IgD-negative memory B cell (primary cell): ENCODE results near the gene ACSS2. TPM values are rescaled to one million over a fixed set of nuclear protein-coding genes. Genes with fewer than 3 reads are reported as not detected.

Experiments used
- H3K27ac Mint-ChIP-seq, 3 donors: one replicate each; pipeline ENCODE4 v1.8.0; 2020 to 2022; ENCODE audit warnings: mild to moderate bottlenecking in 3 of 3, mixed read lengths in 3 of 3, moderate library complexity in 1 of 3
- H3K27me3 Mint-ChIP-seq: one replicate; pipeline ENCODE4 v1.8.0; 2021; ENCODE audit warnings: mixed read lengths
- H3K36me3 Mint-ChIP-seq: one replicate; pipeline ENCODE4 v1.8.0; 2020; ENCODE audit warnings: mild to moderate bottlenecking, mixed read lengths
- H3K4me1 Mint-ChIP-seq, 3 donors: one replicate each; pipeline ENCODE4 v1.8.0; 2020 to 2022; ENCODE audit warnings: mixed read lengths in 3 of 3, mild to moderate bottlenecking in 1 of 3
- H3K4me3 Mint-ChIP-seq, 4 donors: one replicate each; pipeline ENCODE4 v1.8.0; 2020 to 2022; ENCODE audit warnings: mild to moderate bottlenecking in 4 of 4, mixed read lengths in 4 of 4, moderate library complexity in 3 of 4
- H3K9me3 Mint-ChIP-seq, 3 donors: one replicate each; pipeline ENCODE4 v1.8.0; 2020 to 2021; ENCODE audit warnings: mixed read lengths in 3 of 3, mild to moderate bottlenecking in 1 of 3
- polyA plus RNA-seq: library from polyadenylated mRNA; unstranded; fragments of 300-500 nt; fragmentation: Illumina TruSeq; gene quantifications from one replicate; pipeline ENCODE4 v1.2.3, GENCODE V29; 2021

The ACSS2 gene
- polyA plus RNA-seq, 1 donor from 2014 or later, result 4.2 TPM

DNA sequence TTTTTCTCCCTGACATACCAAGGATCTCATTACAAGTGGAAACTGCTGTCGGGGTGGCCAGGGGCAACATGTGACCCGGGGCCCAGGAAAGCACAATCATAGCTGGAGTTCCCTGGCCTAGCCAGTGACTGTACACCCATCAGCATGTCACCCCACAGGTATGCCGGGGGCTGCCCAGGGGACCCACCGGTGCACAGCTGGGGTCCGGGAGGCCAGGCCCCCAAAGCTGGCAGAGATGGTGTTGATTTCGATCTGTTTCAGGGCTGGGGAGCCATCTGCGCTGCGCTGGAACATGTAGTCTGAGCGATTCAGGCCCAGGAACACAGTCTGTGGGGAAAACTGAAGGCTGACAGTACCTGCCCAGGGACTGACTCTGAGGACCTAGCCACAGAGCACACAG lies 65.9 kb downstream of the ACSS2 start:
- Mint-ChIP-seq H3K27me3 (no peaks in the 10 kb centered on the region), H3K36me3 (peaks cover under 1% of the 10 kb centered on the region), H3K4me3 (no peak overlapping the region), H3K4me1 (no peaks in the 10 kb centered on the region), H3K27ac (no peak overlapping the region), H3K9me3 (no peaks in the 10 kb centered on the region)

DNA sequence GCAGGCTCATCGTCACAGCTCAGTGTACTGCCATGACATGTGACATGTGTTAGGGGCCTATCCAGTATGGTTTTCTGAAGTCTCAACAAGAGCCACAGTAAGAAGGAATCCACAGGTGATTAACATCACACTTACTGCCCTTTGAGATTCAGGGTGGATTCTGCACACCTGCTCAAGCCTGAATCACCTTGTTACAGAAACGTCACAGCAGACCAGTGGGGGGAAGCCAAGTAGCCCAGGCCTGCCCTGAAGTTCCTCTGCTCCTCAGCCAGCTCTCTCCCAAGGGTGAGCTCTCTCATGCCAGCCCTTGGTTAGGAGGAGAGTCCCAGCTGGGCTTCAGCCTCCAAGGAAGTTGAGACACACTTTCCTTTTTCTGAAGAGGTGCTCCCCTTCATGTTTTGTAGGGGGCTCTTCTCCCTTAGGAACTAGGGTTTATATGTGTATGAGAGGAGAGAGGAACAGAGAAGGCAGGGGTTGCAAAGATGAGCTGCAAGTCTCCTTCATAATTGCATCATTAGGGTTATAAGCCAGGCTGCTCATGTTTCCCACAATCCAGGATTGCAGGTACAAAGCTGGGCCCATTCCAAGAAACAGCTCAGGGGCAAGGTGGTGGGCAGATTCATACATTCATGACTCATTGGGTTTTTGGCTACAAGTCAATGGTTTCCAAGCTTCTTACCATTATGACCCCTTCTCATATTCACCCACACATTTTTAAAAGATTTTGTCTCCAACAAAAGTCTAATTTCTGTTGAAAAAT lies 67.6 kb downstream of the ACSS2 start:
- Mint-ChIP-seq H3K27me3 (no peaks in the 10 kb centered on the region), H3K9me3 (no peaks in the 10 kb centered on the region), H3K27ac (no peak overlapping the region), H3K36me3 (peaks cover under 1% of the 10 kb centered on the region), H3K4me1 (no peaks in the 10 kb centered on the region), H3K4me3 (no peak overlapping the region)

DNA sequence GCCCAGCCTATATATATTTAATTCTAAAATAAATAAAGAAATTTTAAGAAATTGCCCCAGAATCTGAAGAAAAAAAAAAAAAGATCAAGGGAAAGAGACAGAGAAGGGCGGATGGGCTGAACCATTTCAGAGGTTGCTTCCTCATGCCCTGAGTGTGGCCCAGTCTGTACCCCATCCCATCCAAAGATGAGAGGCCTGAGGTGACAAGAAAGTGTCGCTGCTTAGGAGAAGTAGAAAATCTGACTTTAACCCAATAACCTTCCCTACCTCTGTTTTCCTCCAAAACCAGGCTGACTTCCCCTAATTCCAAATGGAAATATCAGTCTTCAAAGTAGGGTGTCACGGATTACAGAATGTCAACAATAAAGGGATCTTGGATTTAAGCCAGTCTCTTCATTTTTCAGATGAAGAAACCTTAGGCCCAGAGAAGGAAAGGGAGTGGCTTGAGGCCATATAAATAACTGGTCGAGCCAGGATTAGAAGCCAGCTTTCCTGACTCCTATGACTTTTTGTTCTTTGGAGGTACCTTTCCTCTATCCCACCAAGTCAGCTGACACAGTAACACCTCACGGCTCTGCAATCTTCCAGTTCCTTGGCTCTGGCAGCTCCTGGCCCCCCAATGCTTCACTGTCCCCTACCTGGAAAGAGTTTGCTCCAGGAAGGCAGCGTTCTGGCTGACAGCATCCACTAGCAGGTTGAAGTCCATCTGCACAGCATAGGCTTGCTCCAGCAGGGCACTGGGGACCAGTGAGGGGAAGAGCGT lies 69.1 kb downstream of the ACSS2 start:
- no peaks in the 10 kb centered on the region for H3K4me1 Mint-ChIP-seq
- peaks cover 2% of the 10 kb centered on the region for H3K36me3 Mint-ChIP-seq
- no peaks in the 10 kb centered on the region for H3K9me3 Mint-ChIP-seq
- H3K27ac Mint-ChIP-seq, result no peak overlapping the region
- no peak overlapping the region for H3K4me3 Mint-ChIP-seq
- H3K27me3 Mint-ChIP-seq, result no peaks in the 10 kb centered on the region

DNA sequence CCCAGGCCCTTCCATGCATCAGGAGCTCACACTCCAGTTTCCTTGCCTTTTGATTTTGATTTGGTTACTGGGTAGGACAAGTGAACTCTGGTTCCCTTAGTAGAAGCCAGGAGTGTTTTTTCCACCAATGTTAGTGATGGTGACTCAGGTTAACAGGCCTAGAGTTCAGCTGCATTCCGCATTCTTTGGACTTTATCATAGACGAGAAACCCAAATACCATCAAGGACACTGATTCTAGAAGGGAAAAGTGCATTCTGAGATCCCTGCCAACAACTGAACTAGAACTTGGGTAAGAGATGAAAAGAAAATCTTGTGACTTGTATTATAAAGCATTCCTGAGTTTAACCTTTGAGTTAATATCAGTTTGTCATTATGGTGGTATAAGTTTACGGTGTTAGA lies 70.2 kb downstream of the ACSS2 start:
- Mint-ChIP-seq H3K4me1 (no peaks in the 10 kb centered on the region), H3K27me3 (no peaks in the 10 kb centered on the region), H3K9me3 (no peaks in the 10 kb centered on the region), H3K4me3 (no peak overlapping the region), H3K36me3 (peaks cover 2% of the 10 kb centered on the region), H3K27ac (no peak overlapping the region)

- H3K27me3 Mint-ChIP-seq, result no peaks in the 10 kb centered on the region
- H3K36me3 Mint-ChIP-seq, result peaks cover 2% of the 10 kb centered on the region
- no peak overlapping the region for H3K4me3 Mint-ChIP-seq
- no peak overlapping the region for H3K27ac Mint-ChIP-seq
- no peaks in the 10 kb centered on the region for H3K9me3 Mint-ChIP-seq
- H3K4me1 Mint-ChIP-seq, result no peaks in the 10 kb centered on the region
These were observed 70.9 kb downstream of the ACSS2 start for GRCh38 chr20:34947336-34947735.

- H3K27ac Mint-ChIP-seq, result no peak overlapping the region
- no peaks in the 10 kb centered on the region for H3K9me3 Mint-ChIP-seq
- H3K27me3 Mint-ChIP-seq, result no peaks in the 10 kb centered on the region
- no peak overlapping the region for H3K4me3 Mint-ChIP-seq
- H3K36me3 Mint-ChIP-seq, result peaks cover 2% of the 10 kb centered on the region
- H3K4me1 Mint-ChIP-seq, result no peaks in the 10 kb centered on the region
These were observed 71.6 kb downstream of the ACSS2 start for GRCh38 chr20:34948030-34948429.

GRCh38 chr20:34949120-34949519 lies 72.7 kb downstream of the ACSS2 start:
- no peaks in the 10 kb centered on the region for H3K4me1 Mint-ChIP-seq
- H3K27ac Mint-ChIP-seq, result no peak overlapping the region
- H3K27me3 Mint-ChIP-seq, result no peaks in the 10 kb centered on the region

GRCh38 chr20:34951252-34951651 lies 74.8 kb downstream of the ACSS2 start:
- no peaks in the 10 kb centered on the region for H3K27me3 Mint-ChIP-seq
- H3K9me3 Mint-ChIP-seq, result no peaks in the 10 kb centered on the region
- peaks cover 2% of the 10 kb centered on the region for H3K36me3 Mint-ChIP-seq
- no peak overlapping the region for H3K4me3 Mint-ChIP-seq
- peak overlapping the region in 1 of 3 donors; percentile 59 for H3K27ac Mint-ChIP-seq
- peaks cover 9 to 18% (median 15%) of the 10 kb centered on the region in 3 donors for H3K4me1 Mint-ChIP-seq

More at GRCh38 chr20:34949120-34949519, 72.7 kb downstream of the ACSS2 start:
- Mint-ChIP-seq H3K4me3 (no peak overlapping the region), H3K36me3 (peaks cover 2% of the 10 kb centered on the region), H3K9me3 (no peaks in the 10 kb centered on the region)

GRCh38 chr20:34951652-34952051 lies 75.2 kb downstream of the ACSS2 start:
- Mint-ChIP-seq H3K36me3 (peaks cover 2% of the 10 kb centered on the region), H3K27ac (peak overlapping the region in 1 of 3 donors; percentile 59), H3K4me3 (no peak overlapping the region), H3K27me3 (no peaks in the 10 kb centered on the region), H3K4me1 (peaks cover 9 to 20% (median 18%) of the 10 kb centered on the region in 3 donors), H3K9me3 (no peaks in the 10 kb centered on the region)

DNA sequence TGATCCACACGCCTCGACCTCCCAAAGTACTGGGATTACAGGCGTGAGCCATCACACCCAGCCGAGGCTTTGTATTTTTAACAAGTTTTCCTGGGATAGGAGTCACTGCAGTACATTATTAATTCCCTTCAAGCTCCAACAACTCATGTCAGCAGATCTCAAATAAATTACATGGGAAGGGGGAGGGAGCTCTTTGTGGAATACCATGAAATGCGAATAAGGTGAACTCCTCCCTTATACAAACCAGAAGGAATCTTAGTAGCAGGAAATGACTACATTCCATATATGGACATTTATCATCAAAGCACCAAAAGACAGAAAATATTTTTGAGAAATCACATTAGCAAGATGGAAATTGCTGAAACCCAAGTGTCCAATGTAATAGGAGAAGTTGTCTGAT lies 76.3 kb downstream of the ACSS2 start:
- no peaks in the 10 kb centered on the region for H3K27me3 Mint-ChIP-seq
- H3K4me1 Mint-ChIP-seq, result peaks cover 9 to 20% (median 18%) of the 10 kb centered on the region in 3 donors
- no peak overlapping the region for H3K27ac Mint-ChIP-seq
- H3K36me3 Mint-ChIP-seq, result peaks cover 2% of the 10 kb centered on the region
- no peaks in the 10 kb centered on the region for H3K9me3 Mint-ChIP-seq
- peak overlapping the region in 2 of 4 donors; percentile 33 to 36 for H3K4me3 Mint-ChIP-seq

GRCh38 chr20:34953960-34954359 lies 77.5 kb downstream of the ACSS2 start:
- Mint-ChIP-seq H3K9me3 (no peaks in the 10 kb centered on the region), H3K27ac (no peak overlapping the region), H3K4me1 (peaks cover 9 to 20% (median 18%) of the 10 kb centered on the region in 3 donors), H3K4me3 (peak overlapping the region in 1 of 4 donors; percentile 12), H3K36me3 (peaks cover 1% of the 10 kb centered on the region), H3K27me3 (no peaks in the 10 kb centered on the region)

- Mint-ChIP-seq H3K4me3 (peak overlapping the region; percentile 93 to 99 (median 98)), H3K27me3 (no peaks in the 10 kb centered on the region), H3K27ac (peak overlapping the region; percentile 73 to 99 (median 97)), H3K4me1 (peaks cover 9 to 20% (median 18%) of the 10 kb centered on the region in 3 donors), H3K36me3 (no peaks in the 10 kb centered on the region), H3K9me3 (no peaks in the 10 kb centered on the region)
These were observed 78.5 kb downstream of the ACSS2 start for GRCh38 chr20:34954904-34955230.

- H3K4me1 Mint-ChIP-seq, result peaks cover 9 to 20% (median 18%) of the 10 kb centered on the region in 3 donors
- peak within 1 kb of the TSS; percentile 73 to 99 (median 97) for H3K27ac Mint-ChIP-seq
- no peaks in the 10 kb centered on the region for H3K27me3 Mint-ChIP-seq
- no peaks in the 10 kb centered on the region for H3K36me3 Mint-ChIP-seq
- H3K4me3 Mint-ChIP-seq, result peak within 1 kb of the TSS; percentile 93 to 99 (median 98)
- H3K9me3 Mint-ChIP-seq, result no peaks in the 10 kb centered on the region
These were observed 79.0 kb downstream of the ACSS2 start, which contains the start of the genes GSS and MYH7B for GRCh38 chr20:34955231-34956040. GSS (minus strand) TSS chr20:34955806; CDS start chr20:34951852, 3,954 bp downstream. MYH7B (plus strand) TSS chr20:34955868; CDS start chr20:34978006, 22,138 bp downstream.

GRCh38 chr20:34956041-34956458 lies 79.6 kb downstream of the ACSS2 start:
- H3K4me3 Mint-ChIP-seq, result peak overlapping the region; percentile 93 to 99 (median 98)
- no peaks in the 10 kb centered on the region for H3K9me3 Mint-ChIP-seq
- no peaks in the 10 kb centered on the region for H3K27me3 Mint-ChIP-seq
- H3K36me3 Mint-ChIP-seq, result no peaks in the 10 kb centered on the region
- H3K27ac Mint-ChIP-seq, result peak overlapping the region; percentile 73 to 99 (median 97)
- peaks cover 9 to 26% (median 20%) of the 10 kb centered on the region in 3 donors for H3K4me1 Mint-ChIP-seq
